ENCODE measurements around the gene ZNF407. TPM values are rescaled to one million over a fixed set of nuclear protein-coding genes. Genes with fewer than 3 reads are reported as not detected.

ZNF407 gene
- total and polyA plus RNA-seq, 8 donors: 2.1 to 49.0 (median 14.6) TPM

GRCh38 chr18:74768096-74768495 lies 170.4 kb downstream of the ZNF407 start:
- intact Hi-C loops (cut with DNase I; ENCODE audit: low total_unique reads): no loop called here
- no peaks in the 10 kb centered on the region for H3K4me1 ChIP-seq
- H3K27me3 ChIP-seq: no peaks in the 10 kb centered on the region
- H3K36me3 ChIP-seq: no peaks in the 10 kb centered on the region
- H3K4me3 ChIP-seq: no peak overlapping the region
- no peak for DNase-seq
- H3K9me3 ChIP-seq: no peaks in the 10 kb centered on the region
- no peak overlapping the region for H3K27ac ChIP-seq
- WGBS, 5 donors: 93 to 100% (median 98%) methylated on average over 2 of the region's 2 CpGs
- TF ChIP-seq POLR2A (IDR thresholded peaks at IDR 0.05) (no peak), POLR2AphosphoS5 (IDR thresholded peaks at IDR 0.05) (no peak), EP300 (IDR thresholded peaks at IDR 0.05) (no peak)
- TF ChIP-seq, protein P1, sequence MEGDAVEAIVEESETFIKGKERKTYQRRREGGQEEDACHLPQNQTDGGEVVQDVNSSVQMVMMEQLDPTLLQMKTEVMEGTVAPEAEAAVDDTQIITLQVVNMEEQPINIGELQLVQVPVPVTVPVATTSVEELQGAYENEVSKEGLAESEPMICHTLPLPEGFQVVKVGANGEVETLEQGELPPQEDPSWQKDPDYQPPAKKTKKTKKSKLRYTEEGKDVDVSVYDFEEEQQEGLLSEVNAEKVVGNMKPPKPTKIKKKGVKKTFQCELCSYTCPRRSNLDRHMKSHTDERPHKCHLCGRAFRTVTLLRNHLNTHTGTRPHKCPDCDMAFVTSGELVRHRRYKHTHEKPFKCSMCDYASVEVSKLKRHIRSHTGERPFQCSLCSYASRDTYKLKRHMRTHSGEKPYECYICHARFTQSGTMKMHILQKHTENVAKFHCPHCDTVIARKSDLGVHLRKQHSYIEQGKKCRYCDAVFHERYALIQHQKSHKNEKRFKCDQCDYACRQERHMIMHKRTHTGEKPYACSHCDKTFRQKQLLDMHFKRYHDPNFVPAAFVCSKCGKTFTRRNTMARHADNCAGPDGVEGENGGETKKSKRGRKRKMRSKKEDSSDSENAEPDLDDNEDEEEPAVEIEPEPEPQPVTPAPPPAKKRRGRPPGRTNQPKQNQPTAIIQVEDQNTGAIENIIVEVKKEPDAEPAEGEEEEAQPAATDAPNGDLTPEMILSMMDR (IDR thresholded peaks at IDR 0.05): no peak

- TF ChIP-seq, protein P1 (IDR thresholded peaks at IDR 0.05): no peak
- TF ChIP-seq EP300 (IDR thresholded peaks at IDR 0.05) (no peak), POLR2AphosphoS5 (IDR thresholded peaks at IDR 0.05) (no peak)
- H3K4me3 ChIP-seq: no peak overlapping the region
- no peaks in the 10 kb centered on the region for H3K27me3 ChIP-seq
- H3K36me3 ChIP-seq: no peaks in the 10 kb centered on the region
- intact Hi-C loops (cut with DNase I; ENCODE audit: low total_unique reads): no loop called here
- no peaks in the 10 kb centered on the region for H3K4me1 ChIP-seq
- DNase-seq: no peak
- H3K27ac ChIP-seq: no peak overlapping the region
- H3K9me3 ChIP-seq: no peaks in the 10 kb centered on the region
- 87 to 99% (median 91%) methylated on average over 3 of the region's 3 CpGs for WGBS, 5 donors
Observed at GRCh38 chr18:74773171-74773624, 175.5 kb downstream of the ZNF407 start.

GRCh38 chr18:74774486-74774885 lies 176.8 kb downstream of the ZNF407 start:
- Histone ChIP-seq H3K4me3 (no peak overlapping the region), H3K36me3 (no peaks in the 10 kb centered on the region), H3K4me1 (no peaks in the 10 kb centered on the region), H3K27me3 (no peaks in the 10 kb centered on the region), H3K9me3 (no peaks in the 10 kb centered on the region), H3K27ac (no peak overlapping the region)
- no peak for DNase-seq
- whole genome bisulfite sequencing, 5 donors: 89 to 96% (median 92%) methylated on average over 5 of the region's 5 CpGs
- TF ChIP-seq, protein P1 (IDR thresholded peaks at IDR 0.05): no peak
- TF ChIP-seq EP300 (IDR thresholded peaks at IDR 0.05): no peak
- TF ChIP-seq POLR2AphosphoS5 (IDR thresholded peaks at IDR 0.05): no peak
- TF ChIP-seq POLR2A (IDR thresholded peaks at IDR 0.05): no peak
- intact Hi-C loops (cut with DNase I; ENCODE audit: low total_unique reads): no loop called here

GRCh38 chr18:74775239-74775638 lies 177.6 kb downstream of the ZNF407 start:
- WGBS, 5 donors: 74 to 80% (median 77%) methylated on average over 3 of the region's 3 CpGs
- TF ChIP-seq POLR2AphosphoS5 (IDR thresholded peaks at IDR 0.05): no peak
- TF ChIP-seq, protein P1 (IDR thresholded peaks at IDR 0.05): no peak
- TF ChIP-seq POLR2A (IDR thresholded peaks at IDR 0.05): no peak
- no peak for TF ChIP-seq EP300 (IDR thresholded peaks at IDR 0.05)
- H3K4me3 ChIP-seq: no peak overlapping the region
- DNase-seq: no peak
- H3K27me3 ChIP-seq: no peaks in the 10 kb centered on the region
- no peaks in the 10 kb centered on the region for H3K4me1 ChIP-seq
- H3K9me3 ChIP-seq: no peaks in the 10 kb centered on the region
- no peak overlapping the region for H3K27ac ChIP-seq
- H3K36me3 ChIP-seq: no peaks in the 10 kb centered on the region
- intact Hi-C loops (cut with DNase I; ENCODE audit: low total_unique reads): no loop called here

Measured in stomach (tissue), 9 donors.